Embryonic facial prominence (tissue), 1 donor: ENCODE data around the gene FAM117A.
A peak's percentile ranks its signal among the peaks of the same experiment; 100 is the strongest.
"Not testable (repeated sequence)": the region's sequence is repeated elsewhere in the genome, so short reads cannot be mapped to it uniquely, and the experiment has no call there.

Source experiments
- DNase-seq: peaks from one replicate; pipeline ENCODE4 v3.0.0-alpha.2; 2016; ENCODE audit errors: extremely low spot score

Gene FAM117A

DNA sequence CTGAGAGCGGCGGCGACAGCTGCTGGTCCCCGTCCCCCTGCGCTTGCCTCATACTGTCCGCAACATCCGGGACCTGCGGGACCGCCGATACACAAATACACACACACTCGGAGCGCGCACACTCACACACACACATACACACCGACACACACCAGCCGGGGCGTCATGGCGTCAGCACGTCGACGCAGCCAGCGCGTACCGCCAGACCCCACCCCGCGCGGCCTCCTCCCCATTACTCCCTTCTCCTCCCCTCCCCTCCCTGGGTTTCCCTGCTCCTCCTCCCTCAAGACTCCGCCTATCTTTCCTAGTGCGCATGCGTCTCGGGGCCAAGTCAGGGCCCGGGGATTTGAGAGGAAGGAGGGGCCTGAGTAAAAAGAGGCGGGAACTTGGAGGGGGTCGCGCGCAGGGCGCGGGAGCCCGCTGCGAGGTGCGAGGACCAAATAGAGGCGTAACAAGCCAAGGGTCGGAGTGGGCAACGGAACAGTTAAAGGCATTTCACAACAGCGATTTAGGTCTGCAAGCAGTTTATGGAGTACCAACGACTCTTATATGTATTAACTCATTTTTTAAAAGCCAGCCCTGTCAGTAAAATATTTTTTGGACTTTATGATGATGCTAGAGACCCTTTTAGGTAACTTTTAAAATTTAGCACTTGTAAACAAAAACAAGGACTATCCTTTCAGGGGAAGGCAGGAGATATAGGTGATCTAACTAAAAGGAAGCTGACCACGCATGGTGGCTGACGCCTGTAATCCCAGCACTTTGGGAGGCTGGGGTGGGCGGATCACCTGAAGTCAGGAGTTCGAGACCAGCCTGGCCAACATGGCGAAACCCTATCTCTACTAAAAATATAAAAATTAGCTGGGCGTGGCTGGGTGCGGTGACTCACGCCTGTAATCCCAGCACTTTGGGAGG, 85.7 kb downstream of the FAM117A start, which contains the start of gene SPOP:
TSS of gene SPOP (minus strand) at position 165 of the 915 bp plus-strand sequence. CDS start 55,287 bp downstream, outside the sequence.
- peak; percentile 99 for DNase-seq

DNA sequence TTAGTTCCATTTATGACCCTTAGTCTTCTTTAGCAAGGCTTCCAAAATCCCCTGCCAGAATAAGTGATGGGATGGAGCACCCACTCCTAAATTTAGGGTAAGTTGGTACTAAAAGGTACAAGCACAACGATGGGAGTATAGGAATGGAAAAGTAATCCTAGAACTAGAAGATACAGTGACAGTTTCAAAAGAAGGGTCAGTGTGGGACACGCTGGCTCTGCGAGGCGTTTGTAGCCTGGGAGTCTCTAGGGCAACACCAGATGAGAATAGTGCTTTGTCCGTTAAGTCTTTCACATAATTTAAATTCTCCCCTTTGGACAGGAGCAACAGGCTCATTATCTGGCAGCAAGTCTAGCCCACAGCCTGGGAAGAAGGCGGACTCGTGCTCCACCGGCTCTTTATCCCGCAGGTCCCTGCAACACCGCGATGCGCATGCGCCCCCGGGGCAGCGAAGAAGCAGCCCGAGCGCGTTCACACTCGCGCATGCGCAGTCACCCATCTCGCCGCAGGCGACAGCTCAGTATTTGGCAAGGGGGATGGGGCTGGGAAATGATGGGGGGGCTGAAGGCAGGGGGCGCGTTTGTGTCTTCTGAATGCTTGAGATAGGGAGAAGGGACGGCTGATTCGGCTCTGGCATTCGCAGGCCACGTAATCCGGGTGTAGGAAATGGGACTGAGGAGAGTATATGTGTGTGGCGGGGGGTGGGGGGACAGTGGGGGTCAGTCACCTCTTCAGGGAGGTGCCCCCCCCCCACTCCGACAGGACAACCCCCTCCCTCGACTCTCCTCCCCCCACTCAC, 86.6 kb downstream of the FAM117A start:
- peak; percentile 89 for DNase-seq

DNA sequence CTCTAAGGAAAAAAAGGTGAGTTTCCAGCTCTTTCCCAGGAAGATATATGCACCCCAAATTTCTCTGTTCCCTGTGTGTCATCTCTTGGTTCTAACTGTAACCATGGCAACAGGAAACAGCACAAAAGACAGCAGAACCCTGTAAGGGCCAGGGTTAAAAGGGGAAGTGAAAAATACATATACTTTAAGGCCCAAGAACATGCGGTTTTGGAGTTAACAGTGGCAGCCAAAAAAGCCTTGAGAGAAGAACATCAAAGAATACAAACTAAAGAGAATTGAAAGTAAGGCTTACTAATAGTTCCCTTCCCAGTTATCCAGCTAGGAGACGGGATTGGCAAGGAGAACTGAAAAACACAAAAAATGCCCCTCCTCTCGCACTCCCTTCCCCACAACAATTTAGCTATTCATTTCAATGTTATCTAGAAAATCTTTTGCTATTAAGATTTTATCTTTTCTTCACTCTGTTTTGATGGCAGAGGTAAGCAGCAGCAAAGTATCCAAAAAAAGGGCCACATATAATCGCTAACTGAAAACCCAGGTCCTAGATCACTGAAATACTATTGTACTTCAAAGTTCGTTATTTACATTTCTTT, 87.6 kb downstream of the FAM117A start:
- DNase-seq, result no peak

DNA sequence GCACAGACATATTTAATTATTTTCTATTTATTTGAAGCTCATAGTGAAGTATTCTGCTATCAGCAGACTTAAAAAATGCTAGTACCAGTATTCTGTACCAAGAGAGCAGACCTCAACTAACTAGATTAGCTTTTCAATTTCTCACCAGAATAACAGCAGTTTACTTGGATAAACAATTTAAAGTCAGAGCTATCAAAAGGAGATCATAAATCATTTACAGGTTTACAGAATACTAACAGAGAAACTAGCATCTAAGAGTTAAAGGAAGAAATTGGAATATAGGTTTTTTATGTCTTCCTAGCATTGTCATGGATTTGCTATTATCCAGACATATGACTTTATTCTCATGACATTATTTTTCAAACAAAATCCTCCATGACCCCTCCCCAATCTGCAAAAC, 89.4 kb downstream of the FAM117A start:
- no peak for DNase-seq

DNA sequence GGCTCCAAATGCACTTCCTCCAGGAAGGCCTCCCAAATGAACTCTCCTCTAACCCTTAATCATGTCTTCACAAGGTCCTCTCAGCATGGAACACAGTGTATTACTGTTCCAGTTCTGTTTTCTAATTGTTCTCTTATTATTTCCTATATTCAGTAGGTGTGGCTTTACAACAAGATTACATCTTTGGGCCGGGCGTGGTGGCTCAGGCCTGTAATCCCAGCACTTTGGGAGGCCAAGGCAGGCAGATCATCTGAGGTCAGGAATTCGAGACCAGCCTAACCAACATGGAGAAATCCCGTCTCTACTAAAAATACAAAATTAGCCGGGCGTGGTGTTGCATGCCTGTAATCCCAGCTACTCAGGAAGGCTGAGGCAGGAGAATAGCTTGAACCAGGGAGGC, 90.3 kb downstream of the FAM117A start:
- not testable (repeated sequence) for DNase-seq

DNA sequence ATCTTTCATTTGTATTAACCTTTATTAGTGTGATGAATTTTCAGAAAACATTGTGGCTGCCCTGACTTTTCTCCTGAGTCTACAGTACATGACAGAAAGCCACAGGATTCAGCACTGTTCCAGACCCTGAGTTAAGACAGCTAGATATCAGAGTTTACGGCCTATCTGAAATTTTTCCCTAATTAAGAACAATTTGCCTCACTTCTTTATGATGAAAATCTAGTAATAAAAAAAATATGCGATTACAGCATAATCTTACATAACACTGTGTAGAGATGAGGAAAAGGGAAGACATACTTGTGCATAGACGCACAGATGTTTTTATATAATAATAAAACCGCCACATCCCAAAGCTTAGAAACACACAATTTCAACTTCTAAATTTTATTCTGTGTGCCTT, 93.3 kb downstream of the FAM117A start:
- no peak for DNase-seq

DNA sequence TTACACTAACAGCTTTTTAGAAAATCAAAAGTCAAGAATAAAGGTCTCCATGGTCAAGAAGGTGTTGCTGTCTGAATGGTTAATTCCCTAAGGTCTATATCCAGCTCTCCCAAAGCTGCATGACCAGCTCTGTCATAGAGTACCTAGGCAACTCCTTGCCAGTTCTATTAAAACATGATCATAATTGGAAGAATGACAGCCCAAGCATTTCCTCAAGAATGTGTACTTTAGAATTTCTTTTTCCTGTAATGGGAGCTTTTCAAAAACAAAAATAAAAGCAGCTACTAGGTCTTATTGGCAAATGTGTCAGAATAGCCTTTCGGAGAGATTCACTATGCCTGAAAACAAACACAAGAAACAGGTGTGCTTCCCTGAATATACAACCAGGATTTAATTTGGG, 93.9 kb downstream of the FAM117A start:
- no peak for DNase-seq

DNA sequence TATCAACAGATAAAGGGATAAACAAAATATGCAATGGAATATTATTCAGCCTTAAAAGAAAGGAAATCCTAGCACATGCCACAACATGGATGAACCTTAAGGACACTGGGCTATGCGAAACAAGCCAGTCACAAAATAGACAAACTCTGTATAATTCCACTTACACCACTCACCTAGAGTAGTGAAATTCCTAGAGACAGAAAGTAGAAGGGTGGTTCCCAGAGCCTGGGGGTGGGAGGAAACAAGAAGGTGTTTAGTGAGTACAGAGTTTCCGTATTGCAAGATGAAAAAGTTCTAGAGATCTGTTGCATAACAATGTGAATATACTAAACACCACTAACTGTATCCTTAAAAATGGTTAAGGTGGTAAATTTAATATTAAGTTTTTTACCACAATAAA, 96.1 kb downstream of the FAM117A start:
- DNase-seq, result no peak

DNA sequence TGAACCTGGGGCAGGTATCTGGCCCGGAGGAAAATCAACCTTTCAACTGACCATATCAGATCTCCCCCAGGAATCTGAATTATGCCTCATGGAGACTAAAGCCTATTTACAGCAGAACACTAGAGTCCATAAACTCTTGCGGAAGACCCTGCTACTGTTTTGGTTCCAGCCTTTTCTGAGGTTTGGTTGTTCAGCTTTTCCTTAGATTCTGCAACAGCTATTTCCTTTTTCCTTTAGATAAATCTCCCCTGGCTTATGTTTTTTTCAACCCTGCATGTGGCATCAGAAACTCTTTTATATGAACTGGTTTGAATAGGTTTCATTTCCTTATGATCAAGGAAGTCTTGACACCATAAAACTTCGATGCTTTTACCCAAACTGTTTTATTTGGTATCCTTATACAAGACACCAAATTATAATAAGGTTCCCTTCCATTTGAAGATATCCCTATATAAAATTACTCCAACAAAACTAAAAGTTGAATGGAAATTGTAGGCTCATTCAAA, 99.2 kb downstream of the FAM117A start:
- no peak for DNase-seq
